ENCODE results near the gene RIT2. TPM values are rescaled to one million over a fixed set of nuclear protein-coding genes. Genes with fewer than 3 reads are reported as not detected.

The RIT2 gene
- total RNA-seq, 1 donor from 2014 or later, result not detected

DNA sequence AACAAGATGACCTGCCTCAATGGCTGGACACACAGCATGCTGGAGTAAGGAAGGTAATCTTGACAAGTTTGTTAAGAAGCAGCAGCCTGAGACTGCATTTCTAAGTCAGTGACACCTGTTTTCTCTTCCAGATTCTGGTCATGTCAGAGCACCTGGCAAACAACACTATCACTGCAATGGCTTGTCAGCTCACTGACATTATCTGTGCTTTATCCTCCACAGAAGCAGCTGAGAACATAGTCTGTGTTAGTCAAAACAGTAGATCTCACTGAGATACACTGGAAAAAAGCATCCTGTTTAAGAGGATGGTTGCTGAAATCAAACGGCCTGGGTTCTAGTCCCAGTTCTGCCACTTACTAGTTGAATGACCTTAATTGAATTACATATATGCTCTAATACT lies 355.2 kb downstream of the RIT2 start:
- Mint-ChIP-seq H3K27me3 (ENCODE audit: low read depth) (no peaks in the 10 kb centered on the region), H3K36me3 (no peaks in the 10 kb centered on the region), H3K27ac (no peak overlapping the region), H3K9me3 (no peaks in the 10 kb centered on the region), H3K4me1 (peaks cover 11% of the 10 kb centered on the region), H3K4me3 (no peak overlapping the region)
- TF ChIP-seq, protein P1, sequence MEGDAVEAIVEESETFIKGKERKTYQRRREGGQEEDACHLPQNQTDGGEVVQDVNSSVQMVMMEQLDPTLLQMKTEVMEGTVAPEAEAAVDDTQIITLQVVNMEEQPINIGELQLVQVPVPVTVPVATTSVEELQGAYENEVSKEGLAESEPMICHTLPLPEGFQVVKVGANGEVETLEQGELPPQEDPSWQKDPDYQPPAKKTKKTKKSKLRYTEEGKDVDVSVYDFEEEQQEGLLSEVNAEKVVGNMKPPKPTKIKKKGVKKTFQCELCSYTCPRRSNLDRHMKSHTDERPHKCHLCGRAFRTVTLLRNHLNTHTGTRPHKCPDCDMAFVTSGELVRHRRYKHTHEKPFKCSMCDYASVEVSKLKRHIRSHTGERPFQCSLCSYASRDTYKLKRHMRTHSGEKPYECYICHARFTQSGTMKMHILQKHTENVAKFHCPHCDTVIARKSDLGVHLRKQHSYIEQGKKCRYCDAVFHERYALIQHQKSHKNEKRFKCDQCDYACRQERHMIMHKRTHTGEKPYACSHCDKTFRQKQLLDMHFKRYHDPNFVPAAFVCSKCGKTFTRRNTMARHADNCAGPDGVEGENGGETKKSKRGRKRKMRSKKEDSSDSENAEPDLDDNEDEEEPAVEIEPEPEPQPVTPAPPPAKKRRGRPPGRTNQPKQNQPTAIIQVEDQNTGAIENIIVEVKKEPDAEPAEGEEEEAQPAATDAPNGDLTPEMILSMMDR (IDR thresholded peaks at IDR 0.05; ENCODE audit: unreplicated experiment), result no peak
- no peak for DNase-seq (ENCODE audit: low spot score in 2 of 2, unreplicated experiment in 2 of 2)

- DNase-seq (ENCODE audit: low spot score in 2 of 2, unreplicated experiment in 2 of 2), result no peak
- Mint-ChIP-seq H3K9me3 (no peaks in the 10 kb centered on the region), H3K27ac (no peak overlapping the region), H3K27me3 (ENCODE audit: low read depth) (no peaks in the 10 kb centered on the region), H3K4me3 (no peak overlapping the region), H3K36me3 (no peaks in the 10 kb centered on the region), H3K4me1 (peaks cover 4% of the 10 kb centered on the region)
- TF ChIP-seq, protein P1 (IDR thresholded peaks at IDR 0.05; ENCODE audit: unreplicated experiment), result no peak
Measured at GRCh38 chr18:42758852-42759251, 356.6 kb downstream of the RIT2 start.

- Mint-ChIP-seq H3K27ac (no peak overlapping the region), H3K4me1 (peaks cover 4% of the 10 kb centered on the region), H3K9me3 (no peaks in the 10 kb centered on the region), H3K36me3 (no peaks in the 10 kb centered on the region), H3K4me3 (no peak overlapping the region), H3K27me3 (ENCODE audit: low read depth) (no peaks in the 10 kb centered on the region)
- TF ChIP-seq, protein P1 (IDR thresholded peaks at IDR 0.05; ENCODE audit: unreplicated experiment), result no peak
- DNase-seq (ENCODE audit: low spot score in 2 of 2, unreplicated experiment in 2 of 2), result no peak
Measured at GRCh38 chr18:42756214-42756613, 359.3 kb downstream of the RIT2 start.

DNA sequence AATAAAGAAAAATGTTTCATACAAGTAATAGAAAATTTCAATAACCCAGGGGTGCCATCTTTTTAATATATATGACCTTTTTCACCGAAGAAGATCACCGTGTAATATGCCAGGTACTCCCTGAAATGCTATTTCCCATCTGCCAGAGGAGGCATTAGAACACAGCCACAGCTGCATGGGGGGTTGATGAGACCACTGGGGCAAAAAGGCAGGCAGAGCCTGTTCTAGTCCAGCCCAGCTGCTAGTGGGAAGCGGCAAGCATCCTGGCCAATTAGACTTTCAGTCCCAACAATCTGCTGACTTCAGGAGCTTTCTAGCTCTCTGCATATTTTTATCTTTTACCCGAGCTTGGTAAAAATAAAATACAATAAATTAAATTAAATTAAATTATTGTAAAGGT lies 362.6 kb downstream of the RIT2 start:
- Mint-ChIP-seq H3K9me3 (peaks cover 7% of the 10 kb centered on the region), H3K27me3 (ENCODE audit: low read depth) (no peaks in the 10 kb centered on the region), H3K4me1 (no peaks in the 10 kb centered on the region), H3K4me3 (no peak overlapping the region), H3K36me3 (no peaks in the 10 kb centered on the region), H3K27ac (no peak overlapping the region)
- TF ChIP-seq, protein P1 (IDR thresholded peaks at IDR 0.05; ENCODE audit: unreplicated experiment), result no peak
- no peak for DNase-seq (ENCODE audit: low spot score in 2 of 2, unreplicated experiment in 2 of 2)

DNA sequence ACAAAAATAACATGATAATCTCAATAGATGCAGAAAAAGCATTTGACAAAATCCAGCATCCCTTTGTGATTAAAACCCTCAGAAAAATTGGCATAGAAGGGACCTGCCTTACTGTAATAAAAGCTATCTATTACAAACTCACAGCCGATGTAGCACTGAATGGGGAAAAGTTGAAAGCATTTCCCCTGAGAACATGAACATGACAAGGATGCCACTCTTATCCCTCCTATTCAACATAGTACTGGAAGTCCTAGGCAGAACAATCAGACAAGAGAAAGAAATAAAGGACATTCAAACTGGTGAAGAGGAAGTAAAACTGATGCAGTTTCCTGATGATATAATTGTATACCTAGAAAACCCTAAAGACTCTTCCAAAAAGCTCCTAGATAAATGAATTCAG lies 368.7 kb downstream of the RIT2 start:
- DNase-seq (ENCODE audit: low spot score in 2 of 2, unreplicated experiment in 2 of 2), result no peak
- Mint-ChIP-seq H3K4me1 (peaks cover 21% of the 10 kb centered on the region), H3K4me3 (no peak overlapping the region), H3K36me3 (no peaks in the 10 kb centered on the region), H3K27me3 (ENCODE audit: low read depth) (no peaks in the 10 kb centered on the region), H3K27ac (no peak overlapping the region), H3K9me3 (peaks cover 14% of the 10 kb centered on the region)
- TF ChIP-seq, protein P1 (IDR thresholded peaks at IDR 0.05; ENCODE audit: unreplicated experiment), result no peak

- H3K36me3 Mint-ChIP-seq, result no peaks in the 10 kb centered on the region
- TF ChIP-seq, protein P1 (IDR thresholded peaks at IDR 0.05; ENCODE audit: unreplicated experiment), result no peak
- H3K27me3 Mint-ChIP-seq (ENCODE audit: low read depth), result no peaks in the 10 kb centered on the region
- no peak overlapping the region for H3K27ac Mint-ChIP-seq
- no peak overlapping the region for H3K4me3 Mint-ChIP-seq
- H3K4me1 Mint-ChIP-seq, result peaks cover 21% of the 10 kb centered on the region
- peaks cover 14% of the 10 kb centered on the region for H3K9me3 Mint-ChIP-seq
- DNase-seq (ENCODE audit: low spot score in 2 of 2, unreplicated experiment in 2 of 2), result no peak
Measured at GRCh38 chr18:42745931-42746330, 369.6 kb downstream of the RIT2 start.

Measured in mesothelial cell of epicardium (in vitro differentiated cells).